NCI-H2081 (cell line): Measurements from ENCODE around the gene FER.
"Not testable (repeated sequence)": the region's sequence is repeated elsewhere in the genome, so short reads cannot be mapped to it uniquely, and the experiment has no call there.

Experiments
- DNase-seq, 2 experiments: peaks; one replicate each; lab custom pipeline; 2025; lab: John Stamatoyannopoulos, UW

Gene FER

DNA sequence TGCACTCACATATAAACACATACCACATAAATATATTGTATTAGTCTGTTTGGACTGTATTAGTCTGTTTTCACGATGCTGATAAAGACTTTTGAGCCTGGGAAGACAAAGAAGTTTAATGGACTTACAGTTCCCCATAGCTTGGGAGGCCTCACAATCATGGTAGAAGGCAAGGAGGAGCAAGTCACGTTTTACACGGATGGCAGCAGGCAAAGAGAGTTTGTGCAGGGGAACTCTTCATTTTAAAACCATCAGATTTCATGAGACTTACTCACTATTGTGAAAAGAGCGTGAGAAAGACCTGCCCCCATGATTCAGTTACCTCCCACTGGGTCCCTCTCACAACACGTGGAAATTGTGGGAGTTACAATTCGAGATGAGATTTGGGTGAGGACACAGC lies 133.4 kb downstream of the FER start:
- no peak for DNase-seq

DNA sequence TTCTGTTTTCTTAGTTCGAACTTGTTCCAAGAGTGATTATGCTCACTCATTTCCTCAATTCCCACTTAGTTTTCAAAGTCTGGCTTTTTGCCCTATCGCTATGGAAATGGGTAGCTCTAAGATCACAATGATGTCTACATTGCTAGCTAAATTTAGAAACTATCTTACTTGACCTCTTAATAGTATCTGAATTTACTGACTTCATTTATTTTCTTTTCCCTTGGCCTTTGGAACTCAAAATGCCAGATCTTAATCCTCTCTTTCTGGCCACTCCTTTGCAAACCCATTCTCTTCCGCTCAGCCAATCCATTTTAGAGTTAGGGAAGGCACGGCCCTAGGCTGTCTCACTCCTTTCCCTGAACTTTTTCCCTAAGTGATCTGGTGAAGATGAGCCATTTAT lies 137.0 kb downstream of the FER start:
- no peak for DNase-seq

DNA sequence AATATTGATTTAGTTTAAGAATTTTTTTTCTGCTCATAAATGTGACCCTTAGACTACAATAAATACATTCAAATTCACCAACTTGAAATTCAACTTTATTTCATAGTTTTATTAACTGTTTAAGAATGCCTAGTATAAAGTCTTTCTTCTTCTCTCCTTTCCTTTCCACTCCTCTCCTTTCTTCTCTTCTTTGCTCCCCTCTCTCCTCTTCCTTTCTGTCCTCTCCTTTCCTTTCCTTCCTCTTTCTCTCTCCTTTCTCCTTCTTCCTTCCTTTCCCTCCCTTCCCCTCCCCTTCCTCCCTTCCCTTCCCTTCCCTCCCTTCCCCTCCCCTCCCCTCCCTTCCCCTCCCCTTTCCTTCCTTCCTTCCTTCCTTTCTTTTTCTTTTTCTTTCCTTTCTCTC lies 150.6 kb downstream of the FER start:
- DNase-seq = no peak

DNA sequence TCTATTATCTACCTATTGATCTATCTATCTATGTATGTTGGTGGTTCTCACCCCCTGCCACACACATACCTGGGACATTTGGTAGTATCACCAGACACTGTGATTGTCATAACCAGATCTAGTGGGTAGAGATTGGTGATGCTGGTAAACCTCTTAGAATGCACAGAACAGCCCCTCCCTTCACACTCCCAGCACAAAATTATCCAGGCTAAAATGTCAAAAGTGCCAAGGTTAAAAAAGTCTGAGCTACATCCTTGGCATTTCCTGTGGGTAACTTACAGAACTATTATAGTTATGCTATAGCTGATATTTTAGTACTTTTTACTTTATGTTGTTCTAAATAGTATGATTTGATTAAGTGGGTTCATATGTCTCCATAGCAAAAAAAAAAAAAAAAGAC lies 151.0 kb downstream of the FER start:
- DNase-seq = no peak

DNA sequence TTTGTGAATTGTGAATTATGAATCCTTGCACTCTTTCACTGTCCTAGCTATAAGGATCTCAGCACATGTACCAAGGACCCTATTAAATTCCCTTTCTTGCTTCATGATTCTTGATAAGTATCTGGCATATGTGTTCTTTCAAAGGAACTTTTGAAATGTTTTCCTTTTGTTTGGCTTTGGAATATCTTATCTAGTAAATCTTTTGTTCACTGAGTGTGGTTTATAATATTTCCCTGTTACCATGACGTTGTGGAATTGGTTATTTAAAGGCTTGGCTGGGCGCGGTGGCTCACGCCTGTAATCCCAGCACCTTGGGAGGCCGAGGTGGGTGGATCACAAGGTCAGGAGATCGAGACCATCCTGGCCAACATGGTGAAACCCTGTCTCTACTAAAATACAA lies 151.5 kb downstream of the FER start:
- DNase-seq = not testable (repeated sequence)

DNA sequence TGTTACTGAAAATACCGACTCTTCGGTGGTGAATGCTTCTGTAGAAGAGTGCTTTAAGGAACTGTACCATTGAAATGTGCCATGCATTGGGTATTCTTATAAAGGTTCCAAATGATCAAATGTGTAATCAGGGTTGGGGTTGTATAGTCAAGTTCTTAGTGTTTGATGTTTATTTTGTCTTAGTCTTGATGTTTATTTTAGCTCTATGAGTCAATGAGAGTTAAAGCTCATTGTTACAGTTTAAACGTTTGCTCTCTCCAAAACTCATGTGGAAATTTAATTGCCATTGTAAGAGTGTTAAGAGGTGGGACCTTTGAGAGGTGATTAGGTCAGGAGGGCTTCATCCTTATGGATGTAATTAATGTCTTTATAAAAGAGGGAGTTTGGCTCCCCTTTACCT lies 153.0 kb downstream of the FER start:
- no peak for DNase-seq

DNA sequence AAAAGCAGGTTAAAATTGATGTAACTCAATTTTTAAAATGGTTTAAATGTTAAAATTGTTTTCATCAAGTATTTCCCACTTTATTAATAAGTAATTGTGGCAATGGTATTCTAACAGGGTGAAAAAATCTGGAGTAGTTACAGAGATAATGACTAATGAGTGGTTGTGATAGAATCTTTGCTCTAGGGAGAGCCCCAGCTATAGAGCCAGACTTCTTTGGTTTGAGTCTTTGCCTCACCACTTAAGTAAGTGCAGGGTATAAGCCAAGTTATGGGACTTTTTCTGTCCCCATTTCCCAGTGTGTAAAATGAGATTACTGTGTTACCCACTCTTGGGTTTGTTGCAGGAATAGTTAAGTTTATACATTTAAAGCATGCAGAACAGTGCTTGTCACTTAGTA lies 158.1 kb downstream of the FER start:
- DNase-seq = no peak

DNA sequence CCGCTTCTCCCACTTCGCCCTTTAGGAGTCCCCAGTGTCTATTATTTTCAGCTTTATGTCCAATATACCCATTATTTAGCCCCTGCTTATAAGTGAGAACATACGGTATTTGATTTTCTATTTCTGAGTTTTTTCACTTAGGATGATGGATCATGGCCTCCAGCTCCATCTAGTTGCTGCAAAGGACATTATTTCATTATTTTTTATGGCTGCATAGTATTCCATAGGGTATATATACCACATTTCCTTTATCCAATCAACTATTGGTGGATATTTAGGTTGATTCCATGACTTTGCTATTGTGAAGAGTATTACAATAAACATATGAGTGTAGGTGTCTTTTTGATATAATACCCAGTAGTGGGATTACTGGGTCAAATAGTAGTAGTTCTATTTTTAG lies 162.9 kb downstream of the FER start:
- no peak for DNase-seq

DNA sequence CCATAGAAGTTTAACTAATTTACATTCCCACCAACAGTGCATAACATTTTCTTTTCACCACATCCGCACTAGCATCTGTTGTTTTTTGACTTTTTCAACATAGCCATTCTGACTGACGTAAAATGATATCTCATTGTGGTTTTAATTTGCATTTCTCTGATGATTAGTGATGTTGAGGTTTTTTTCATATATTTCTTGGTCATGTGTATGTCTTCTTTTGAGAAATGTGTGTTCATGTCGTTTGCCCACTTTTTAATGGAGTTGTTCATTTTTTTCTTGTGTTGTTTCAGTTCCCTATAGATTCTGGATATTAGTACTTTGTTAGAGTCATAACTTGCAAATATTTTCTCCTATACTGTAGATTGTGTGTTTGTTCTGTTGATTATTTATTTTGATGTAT lies 163.4 kb downstream of the FER start:
- DNase-seq = no peak

DNA sequence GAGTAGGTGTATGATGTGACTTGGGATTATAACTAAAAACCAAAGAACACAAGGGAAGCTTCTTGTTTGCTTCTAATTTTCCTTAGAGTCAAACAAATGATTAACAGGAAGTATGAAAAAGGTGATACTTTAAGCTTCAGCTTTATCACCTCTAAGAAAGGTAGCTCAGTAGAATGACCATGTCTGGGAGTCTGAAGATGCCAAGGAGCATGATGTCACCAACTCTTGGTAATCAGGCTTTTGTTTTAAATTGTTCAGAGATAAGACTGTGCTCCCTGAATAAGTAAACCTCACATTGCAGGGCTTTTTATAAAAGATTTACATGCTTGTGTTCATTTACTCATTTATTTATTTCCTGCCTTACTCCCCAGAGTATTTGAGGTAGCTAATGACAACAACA lies 169.9 kb downstream of the FER start:
- no peak for DNase-seq

DNA sequence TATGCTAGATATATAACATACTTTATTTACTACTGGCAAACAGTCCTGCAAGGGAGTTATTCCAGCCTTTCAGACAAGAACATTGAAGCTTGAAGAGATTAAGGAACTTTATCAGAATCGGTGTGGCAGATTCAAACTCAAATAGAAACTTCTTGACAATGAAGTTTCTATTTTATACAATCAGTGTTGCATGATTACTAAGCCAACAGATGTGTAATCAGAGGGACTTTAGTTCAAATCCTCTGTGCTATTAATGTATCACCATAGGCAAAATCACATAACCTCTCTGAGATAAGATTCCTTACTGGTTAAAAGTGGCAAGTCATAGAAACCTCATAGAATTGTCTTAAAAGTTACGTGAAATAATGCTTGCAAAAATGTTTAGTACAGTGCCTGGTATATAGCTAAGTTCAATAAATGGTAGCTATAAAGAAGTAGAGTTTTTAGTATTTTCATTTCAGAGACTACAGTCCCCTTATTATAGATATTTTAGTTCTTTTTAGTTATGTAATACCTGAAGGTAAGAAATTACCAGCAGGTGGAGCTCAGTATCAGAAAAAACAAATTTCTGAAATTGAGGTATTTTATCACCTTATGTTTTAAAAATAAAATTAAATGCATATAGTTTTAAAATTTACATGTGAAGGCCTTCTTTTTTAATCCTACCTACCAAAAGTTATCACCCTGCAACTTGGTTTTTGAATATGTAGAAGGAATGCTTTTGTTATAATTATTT lies 172.1 kb downstream of the FER start:
- DNase-seq = no peak

DNA sequence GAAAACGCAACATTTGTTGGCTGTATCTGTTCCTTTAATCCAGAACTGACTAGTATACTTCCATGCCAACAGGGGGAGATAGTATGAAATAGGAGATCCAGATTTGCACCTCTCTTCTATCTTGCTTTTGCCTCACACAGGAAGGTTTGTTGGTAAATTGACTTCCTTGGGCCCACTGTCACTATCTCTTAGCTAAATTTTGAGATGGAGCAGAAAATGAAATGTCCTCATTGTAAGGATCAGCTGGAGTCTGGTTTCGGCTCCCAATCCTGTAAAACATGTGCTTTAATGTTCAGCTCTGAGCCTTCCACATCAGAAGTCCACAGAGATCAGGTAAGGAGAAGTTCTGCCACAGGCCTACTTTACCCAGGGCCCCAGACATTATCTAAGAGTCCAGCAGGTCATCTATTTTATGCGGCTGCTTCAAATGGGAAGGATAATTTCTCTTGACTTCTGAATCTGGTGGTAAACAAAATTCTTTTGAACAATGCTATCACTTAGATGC lies 176.8 kb downstream of the FER start:
- no peak for DNase-seq

DNA sequence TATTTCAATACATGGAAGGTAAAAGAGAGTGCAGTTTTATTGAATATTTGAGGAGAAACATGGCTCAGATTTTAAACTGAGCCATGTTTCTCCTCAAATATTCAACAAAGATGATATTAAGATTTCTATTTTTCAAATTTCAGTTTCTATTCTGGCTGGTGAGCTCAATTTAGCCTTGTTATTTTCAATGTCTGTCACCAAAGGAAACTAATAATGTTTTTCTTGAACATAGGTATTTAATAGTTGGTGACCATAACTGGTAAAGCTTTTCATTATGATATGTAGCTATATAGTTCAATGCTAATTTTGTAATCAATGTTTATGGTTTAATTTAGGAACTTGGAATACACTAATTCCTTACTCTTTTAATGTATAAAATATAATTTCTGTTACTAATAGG lies 177.4 kb downstream of the FER start:
- DNase-seq = no peak

DNA sequence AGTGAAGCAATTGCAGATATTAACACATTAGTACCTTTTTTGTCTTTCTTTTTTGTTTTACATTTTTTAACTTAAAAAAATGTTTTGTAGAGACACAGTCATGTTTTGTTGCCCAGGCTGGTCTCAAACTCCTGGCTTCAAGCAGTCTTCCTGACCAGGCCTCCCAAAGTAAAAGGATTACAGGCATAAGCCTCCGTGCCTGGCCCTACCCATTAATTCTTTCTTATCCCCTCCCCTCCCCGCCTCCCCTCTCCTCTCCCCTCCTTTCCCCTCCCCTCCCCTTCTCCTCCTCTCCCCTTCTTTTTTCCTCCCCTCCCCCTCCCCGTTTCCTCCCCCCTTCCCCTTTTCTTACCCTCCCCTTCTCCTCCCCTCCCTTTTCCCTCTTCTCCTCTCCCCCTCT lies 182.4 kb downstream of the FER start:
- DNase-seq = no peak

DNA sequence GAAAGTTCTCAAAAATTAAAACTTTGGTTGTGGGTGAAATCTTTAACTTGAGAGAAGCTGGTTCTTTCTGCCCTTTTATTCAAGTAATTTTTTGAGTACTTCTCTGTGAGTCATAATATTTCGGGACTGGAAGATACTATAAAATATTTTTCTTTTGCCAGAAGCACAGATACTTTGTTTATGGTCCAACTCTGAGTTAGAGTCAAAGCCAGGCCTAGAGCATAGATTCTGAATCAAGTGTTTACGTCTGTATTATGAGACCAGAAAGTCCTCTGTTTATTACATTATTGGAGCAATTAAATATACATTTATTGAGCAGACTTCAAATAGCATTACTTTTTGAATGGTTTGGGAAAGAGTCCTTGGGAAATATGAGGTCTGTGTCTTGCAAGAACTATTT lies 187.9 kb downstream of the FER start:
- DNase-seq = no peak

DNA sequence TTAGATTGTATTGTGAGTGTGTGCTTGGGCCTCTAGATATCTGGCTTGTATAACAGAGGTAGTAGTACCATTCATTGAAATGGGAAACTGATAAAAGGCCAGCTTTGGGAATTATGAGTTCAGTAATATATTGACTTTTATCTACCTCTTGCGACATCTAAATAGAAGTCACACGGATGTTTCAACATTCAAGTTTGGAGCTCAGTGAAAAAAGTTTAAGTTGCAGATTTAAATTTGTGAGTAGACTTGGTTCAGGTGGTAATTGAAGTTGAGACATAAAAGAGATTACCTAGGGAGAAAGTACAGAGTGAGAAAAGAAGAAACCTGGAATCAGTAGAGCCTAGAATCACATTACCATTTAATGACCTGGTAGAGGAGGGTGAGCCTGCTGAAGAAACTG lies 189.5 kb downstream of the FER start:
- no peak for DNase-seq

DNA sequence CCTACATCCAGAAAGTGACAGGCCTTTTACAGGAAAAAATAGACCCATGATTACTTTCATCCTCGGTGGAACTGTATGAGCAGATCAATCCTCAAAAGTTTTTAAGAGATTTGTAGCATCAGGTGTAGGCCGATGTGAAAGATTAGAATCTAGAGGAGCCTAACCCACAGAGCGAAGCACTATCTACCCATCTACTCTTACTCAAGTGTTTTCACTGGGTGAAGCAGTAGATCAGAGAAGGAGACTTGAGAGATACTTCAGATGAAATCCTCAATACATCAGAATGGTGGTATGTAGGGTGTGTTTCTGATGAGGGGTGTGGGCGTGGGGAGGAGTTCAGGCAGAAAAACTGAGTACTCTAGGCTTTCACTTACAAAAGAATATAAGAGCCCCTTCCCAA lies 192.8 kb downstream of the FER start:
- no peak for DNase-seq

DNA sequence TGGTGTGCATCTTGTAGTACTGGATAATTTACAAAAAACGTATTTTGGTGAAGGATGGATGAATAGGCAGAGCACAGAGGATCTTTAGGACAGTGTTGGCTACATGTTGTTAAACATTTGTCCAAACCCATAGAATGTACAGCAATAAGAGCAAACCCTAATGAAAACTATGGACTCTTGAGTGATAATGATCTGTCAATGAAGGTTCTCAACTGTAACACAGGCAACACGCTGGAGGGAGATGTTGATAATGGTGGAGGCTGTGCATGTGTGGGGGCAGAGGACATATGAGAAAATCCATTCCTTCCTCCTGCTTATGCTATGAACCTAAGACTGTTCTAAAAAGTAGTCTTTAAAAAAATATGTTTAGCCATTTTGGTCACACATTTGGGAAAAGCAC lies 194.0 kb downstream of the FER start:
- no peak for DNase-seq

DNA sequence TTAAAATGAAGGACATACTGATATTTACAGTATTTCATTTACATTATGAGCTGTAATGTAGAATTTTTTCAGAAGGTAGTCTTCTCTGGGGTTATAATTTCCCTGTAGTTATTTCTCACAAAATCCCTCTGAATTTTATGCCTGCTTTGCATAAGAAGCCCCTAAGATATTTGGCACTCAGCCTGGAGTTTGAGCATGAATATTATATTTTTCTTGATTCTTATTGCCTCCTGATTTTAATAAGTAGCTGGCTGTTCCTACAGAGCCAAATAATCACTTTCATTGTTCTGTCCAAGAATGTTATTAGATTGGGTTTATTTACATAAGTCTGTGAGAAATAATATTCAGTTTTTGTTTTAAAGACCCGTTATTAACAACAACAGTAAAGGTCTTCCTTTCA lies 195.0 kb downstream of the FER start:
- DNase-seq = no peak

DNA sequence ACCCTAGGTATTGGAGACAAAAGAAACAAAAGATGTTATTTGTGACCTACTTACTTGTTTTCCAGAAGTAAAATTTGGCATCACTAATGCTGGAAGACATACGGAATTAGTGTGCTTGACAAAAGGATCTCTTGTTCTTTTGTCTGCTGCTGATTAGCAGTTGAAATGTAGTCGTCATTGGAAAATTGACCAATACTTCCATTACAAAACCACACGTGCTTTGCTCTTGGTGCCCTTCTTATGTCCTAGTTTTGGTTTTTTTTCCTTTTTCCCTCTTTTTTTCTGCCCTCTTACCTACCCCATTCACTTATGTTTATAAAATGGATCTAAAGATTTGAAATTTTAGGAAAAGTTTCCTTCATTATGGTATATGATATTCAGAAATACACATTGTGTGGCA lies 197.4 kb downstream of the FER start:
- DNase-seq = no peak

DNA sequence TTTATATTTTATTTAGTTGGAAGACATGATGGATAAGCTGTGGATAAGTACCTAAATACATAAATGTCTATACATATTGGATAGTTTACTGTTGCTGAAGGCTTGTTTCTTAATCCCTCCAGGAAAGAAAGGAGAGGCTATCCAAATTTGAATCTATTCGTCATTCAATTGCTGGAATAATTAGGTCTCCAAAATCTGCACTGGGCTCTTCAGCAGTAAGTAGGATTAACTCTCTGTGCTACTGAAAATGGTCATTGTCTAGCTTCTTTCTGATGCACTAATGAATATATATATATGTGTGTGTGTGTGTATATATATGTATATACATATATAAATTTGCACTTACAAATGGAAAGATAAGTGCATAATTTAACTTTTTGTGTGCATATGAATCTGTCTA lies 198.3 kb downstream of the FER start:
- no peak for DNase-seq

DNA sequence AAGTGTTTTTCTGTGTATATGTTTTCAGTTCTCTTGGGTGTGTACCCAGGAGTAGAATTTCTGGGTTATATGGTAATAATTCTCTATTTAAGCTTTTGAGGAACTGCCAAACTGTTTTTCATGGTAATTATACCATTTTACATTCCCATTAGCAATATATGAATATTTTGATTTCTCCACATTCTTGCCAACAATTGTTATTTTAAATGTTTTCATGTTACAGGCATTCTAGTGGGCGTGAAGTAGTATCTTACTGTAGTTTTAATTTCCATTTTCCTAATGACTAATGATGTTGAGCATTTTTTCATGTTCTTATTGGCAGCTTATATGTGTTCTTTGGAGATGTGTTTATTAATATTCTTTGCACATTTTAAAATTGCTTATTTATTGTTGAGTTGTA lies 199.5 kb downstream of the FER start:
- DNase-seq = no peak

DNA sequence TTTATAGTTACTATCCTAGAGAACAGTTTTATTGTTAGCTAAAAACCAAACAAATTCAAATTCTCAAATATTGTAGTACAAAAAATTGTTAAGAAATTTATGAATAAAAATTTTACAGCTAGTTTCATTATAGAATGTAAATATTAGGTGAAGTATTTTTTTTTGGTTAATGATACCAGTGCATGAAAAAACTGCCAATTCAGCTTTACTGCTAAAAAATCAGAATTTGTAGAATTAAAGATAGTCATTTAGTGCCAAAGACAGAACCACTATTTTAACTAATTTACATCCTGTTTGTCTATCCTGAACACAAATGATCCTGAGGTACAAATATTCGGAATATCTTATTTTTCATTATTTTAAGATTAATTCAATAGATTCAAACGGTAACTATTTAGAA lies 202.6 kb downstream of the FER start:
- no peak for DNase-seq

DNA sequence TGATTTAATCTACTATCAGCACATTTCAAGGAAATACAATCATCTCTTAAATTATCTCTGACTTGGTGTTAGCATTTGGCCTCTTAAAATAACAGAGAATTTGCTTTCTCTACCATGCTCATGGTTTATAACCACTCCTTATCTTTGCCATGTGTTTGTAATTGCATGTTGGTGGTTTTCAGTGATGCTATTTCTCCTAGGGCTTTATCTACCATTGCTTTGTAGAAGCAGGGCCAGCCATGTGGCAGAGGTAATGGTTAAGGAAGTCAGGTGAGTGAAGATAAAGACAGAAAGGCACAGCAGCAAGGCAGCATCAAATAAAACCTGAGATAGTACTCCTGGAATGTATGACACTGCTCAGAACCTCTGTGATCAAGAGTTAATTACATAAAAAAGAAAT lies 206.2 kb downstream of the FER start:
- DNase-seq = no peak

DNA sequence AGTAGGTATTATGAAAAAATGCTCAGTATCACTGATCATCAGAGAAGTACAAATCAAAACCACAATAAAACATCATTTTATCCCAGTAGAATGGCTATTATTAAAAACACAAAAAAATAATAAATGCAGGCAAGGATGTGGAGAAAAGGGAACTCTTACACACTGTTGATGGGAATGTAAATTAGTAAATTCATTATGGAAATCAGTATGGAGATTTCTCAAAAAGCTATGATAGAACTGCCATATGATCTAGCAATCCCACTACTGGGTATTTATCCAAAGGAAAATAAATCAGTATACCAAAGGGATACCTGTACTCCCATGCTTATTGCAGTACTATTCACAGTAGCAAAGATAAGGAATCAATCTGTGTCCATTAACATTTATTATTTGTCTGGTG lies 209.6 kb downstream of the FER start:
- no peak for DNase-seq
